SU-DHL-6 (cell line): Measurements from ENCODE around the gene IP6K3.

Experiments used
- H2AFZ ChIP-seq: fragments of 200-600 bp; sonication (generic); 2 replicates; pipeline ENCODE4 v1.6.1; 2014; ENCODE audit warnings: low read depth, mild to moderate bottlenecking, moderate library complexity, mixed read lengths, antibody characterized with exemption, low read length; ENCODE audit not compliant: severe bottlenecking
- H3F3A ChIP-seq: fragments of 200-600 bp; shearing (Covaris generic); 2 replicates; pipeline ENCODE4 v1.6.0; 2016; ENCODE audit warnings: antibody characterized with exemption, mild to moderate bottlenecking; ENCODE audit not compliant: insufficient read depth
- H3K27ac ChIP-seq: fragments of 200-600 bp; sonication (generic); 2 replicates; pipeline ENCODE4 v1.5.1; 2016; ENCODE audit warnings: low read depth, mild to moderate bottlenecking, low read length, moderate library complexity, mixed read lengths
- H3K27me3 ChIP-seq: fragments of 200-600 bp; sonication (generic), shearing (Covaris generic); 2 replicates; pipeline ENCODE4 v1.6.0; 2014; ENCODE audit warnings: mild to moderate bottlenecking, low read length
- H3K36me3 ChIP-seq: fragments of 200-600 bp; sonication (generic); 2 replicates; pipeline ENCODE4 v1.6.1; 2014; ENCODE audit warnings: mild to moderate bottlenecking, low read length, mixed read lengths
- H3K4me2 ChIP-seq: fragments of 300-600, 200-600 bp; shearing (Covaris generic), sonication (generic); 2 replicates; pipeline ENCODE4 v1.6.0; 2014; ENCODE audit warnings: low read length, low read depth, mild to moderate bottlenecking; ENCODE audit not compliant: poor library complexity, severe bottlenecking
- H3K4me3 ChIP-seq: fragments of 200-600 bp; sonication (generic); 2 replicates; pipeline ENCODE4 v1.5.1; 2014; ENCODE audit warnings: antibody characterized with exemption, low read length, mild to moderate bottlenecking, mixed read lengths; ENCODE audit not compliant: insufficient read depth, poor library complexity, severe bottlenecking
- H3K79me2 ChIP-seq: fragments of 200-600 bp; sonication (generic); 2 replicates; pipeline ENCODE4 v1.6.1; 2014; ENCODE audit warnings: mild to moderate bottlenecking, low read length, moderate library complexity; ENCODE audit not compliant: insufficient read depth
- H3K9ac ChIP-seq: fragments of 200-600 bp; sonication (generic); 2 replicates; pipeline ENCODE4 v1.7.0; 2014; ENCODE audit warnings: mild to moderate bottlenecking, low read length
- H3K9me2 ChIP-seq: fragments of 200-600 bp; sonication (generic); replicated peaks from 2 replicates; pipeline ENCODE4 v1.6.1; 2014; ENCODE audit warnings: low read length; ENCODE audit not compliant: insufficient read depth
- H3K9me3 ChIP-seq: fragments of 200-600 bp; sonication (generic); 2 replicates; pipeline ENCODE4 v1.6.1; 2014; ENCODE audit warnings: low read length, mixed read lengths; ENCODE audit not compliant: insufficient read depth
- H4K20me1 ChIP-seq: fragments of 200-600 bp; sonication (generic); 2 replicates; pipeline ENCODE4 v1.6.1; 2014; ENCODE audit warnings: low read depth, mild to moderate bottlenecking, antibody characterized with exemption, low read length, moderate library complexity, mixed read lengths
- CTCF ChIP-seq: fragments of 200-600 bp; sonication (generic); IDR thresholded peaks from one replicate; pipeline ENCODE4 v1.5.1; 2017; ENCODE audit warnings: antibody characterized with exemption, mild to moderate bottlenecking, low read length, moderate library complexity; ENCODE audit not compliant: insufficient read depth, poor library complexity, severe bottlenecking
- EZH2phosphoT487 ChIP-seq: fragments of 200-600 bp; sonication (generic), shearing (Covaris generic); conservative IDR thresholded peaks from 2 replicates; pipeline ENCODE4 v1.6.1; 2018; ENCODE audit warnings: mild to moderate bottlenecking, antibody characterized with exemption, low read length, moderate library complexity, mixed read lengths

IP6K3 gene

DNA sequence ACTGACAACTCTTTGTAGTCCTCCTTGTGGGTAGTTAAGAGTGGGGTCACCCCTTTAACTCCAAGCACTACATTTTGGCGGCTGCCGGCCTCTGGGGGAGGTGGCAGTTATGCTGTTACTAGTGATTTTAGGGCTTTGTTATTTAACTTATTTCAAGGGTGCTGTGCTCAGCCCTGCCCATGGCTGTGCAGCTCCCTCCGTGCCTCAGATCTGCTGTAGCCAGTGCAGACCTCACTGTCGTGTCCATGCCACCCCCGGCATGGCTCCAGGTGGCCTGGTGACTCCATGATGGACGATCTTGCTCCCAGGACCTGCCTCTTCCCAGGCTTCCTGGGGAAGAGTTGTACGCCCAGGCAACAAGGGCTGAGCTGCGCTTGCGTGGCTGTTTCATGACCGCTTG is 50.6 kb downstream of the IP6K3 start:
- no peak overlapping the region for H3K27ac ChIP-seq
- H4K20me1 ChIP-seq = no peaks in the 10 kb centered on the region
- no peak overlapping the region for H3K4me3 ChIP-seq
- peaks cover 21% of the 10 kb centered on the region for H3F3A ChIP-seq
- no peak overlapping the region for H2AFZ ChIP-seq
- H3K9ac ChIP-seq = no peak overlapping the region
- no peaks in the 10 kb centered on the region for H3K27me3 ChIP-seq
- H3K9me2 ChIP-seq = no peaks in the 10 kb centered on the region
- no peaks in the 10 kb centered on the region for H3K9me3 ChIP-seq
- H3K4me2 ChIP-seq = no peak overlapping the region
- TF ChIP-seq CTCF = no peak
- TF ChIP-seq EZH2phosphoT487 = no peak
- 0 out of 2 replicates have a peak, but pooled peaks cover 3% of the 10 kb centered on the region for H3K36me3 ChIP-seq
- H3K79me2 ChIP-seq = no peaks in the 10 kb centered on the region

- Histone ChIP-seq H3K9me3 (no peaks in the 10 kb centered on the region), H3K36me3 (0 out of 2 replicates have a peak, but pooled peaks cover 3% of the 10 kb centered on the region), H3F3A (peaks cover 16% of the 10 kb centered on the region), H3K79me2 (no peaks in the 10 kb centered on the region), H3K27ac (no peak overlapping the region), H4K20me1 (no peaks in the 10 kb centered on the region), H3K27me3 (no peaks in the 10 kb centered on the region), H3K4me2 (no peak overlapping the region), H3K4me3 (no peak overlapping the region), H2AFZ (no peak overlapping the region), H3K9ac (no peak overlapping the region), H3K9me2 (no peaks in the 10 kb centered on the region)
- TF ChIP-seq CTCF = no peak
- TF ChIP-seq EZH2phosphoT487 = no peak
Observed at GRCh38 chr6:33695451-33695887, 51.2 kb downstream of the IP6K3 start.

DNA sequence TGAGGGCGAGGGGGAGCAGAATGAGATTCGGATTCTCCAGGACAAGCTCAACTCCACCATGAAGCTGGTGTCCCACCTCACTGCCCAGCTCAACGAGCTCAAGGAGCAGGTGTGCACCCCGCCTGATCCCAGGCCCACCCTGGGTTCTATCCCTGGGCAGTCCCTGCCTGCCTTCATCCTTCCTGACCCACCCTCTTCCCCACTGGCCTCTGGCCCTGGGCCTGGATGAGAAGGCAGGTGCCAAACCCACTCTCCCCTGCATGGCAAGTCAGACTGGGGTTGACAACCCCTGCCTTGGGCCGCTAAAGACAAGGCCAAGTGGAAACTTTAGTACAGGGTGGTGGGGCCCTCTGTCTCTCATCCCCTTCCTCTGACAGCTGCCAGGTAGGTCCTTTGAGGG is 51.7 kb downstream of the IP6K3 start:
- H3K36me3 ChIP-seq = 0 out of 2 replicates have a peak, but pooled peaks cover under 1% of the 10 kb centered on the region
- no peaks in the 10 kb centered on the region for H4K20me1 ChIP-seq
- H3K79me2 ChIP-seq = no peaks in the 10 kb centered on the region

More for the DNA sequence above, 51.7 kb downstream of the IP6K3 start:
- TF ChIP-seq EZH2phosphoT487 (no peak), CTCF (no peak)
- H3K4me3 ChIP-seq = no peak overlapping the region
- no peak overlapping the region for H3K4me2 ChIP-seq
- H3K27ac ChIP-seq = no peak overlapping the region
- H3K27me3 ChIP-seq = no peaks in the 10 kb centered on the region
- peaks cover 14% of the 10 kb centered on the region for H3F3A ChIP-seq
- no peak overlapping the region for H3K9ac ChIP-seq
- no peaks in the 10 kb centered on the region for H3K9me3 ChIP-seq
- no peak overlapping the region for H2AFZ ChIP-seq
- no peaks in the 10 kb centered on the region for H3K9me2 ChIP-seq
